ENCODE data around the gene GLS2. TPM values are rescaled to one million over a fixed set of nuclear protein-coding genes. Genes with fewer than 3 reads are reported as not detected.

GLS2 gene
- total and polyA plus RNA-seq, 9 of the 15 experiments (the other 6 are each of a cell fraction or from before 2014, with no cell fraction given) = 0.11 TPM; not detected in 8

- no peak for TF ChIP-seq ELK1 (CRISPR knock-in tag; IDR thresholded peaks at IDR 0.05)
- TF ChIP-seq NCOA1 (IDR thresholded peaks at IDR 0.05; ENCODE audit: low read depth) = no peak
- TF ChIP-seq ZNF280A (IDR thresholded peaks at IDR 0.05; ENCODE audit: low read depth, partially characterized antibody) = no peak
- no peak for TF ChIP-seq CBFB (CRISPR knock-in tag; IDR thresholded peaks at IDR 0.05)
- no peak for TF ChIP-seq POLR3A (IDR thresholded peaks at IDR 0.05; ENCODE audit: borderline replicate concordance, extremely low read depth, insufficient read depth, insufficient read length)
- TF ChIP-seq ZBTB2 (IDR thresholded peaks at IDR 0.05) = peak; percentile 35; the same call in 1 of the 2 replicates
- TF ChIP-seq RNF2 (IDR thresholded peaks at IDR 0.05) = 0 out of 2 replicates have a peak, but pooled peaks have one; percentile 50
- TF ChIP-seq ETV6 (IDR thresholded peaks at IDR 0.05; ENCODE audit: borderline replicate concordance in 1 of 2, low read depth in 2 of 2, low read length in 1 of 2) = no peak
- TF ChIP-seq ETV6 (CRISPR knock-in tag; IDR thresholded peaks at IDR 0.05; ENCODE audit: borderline replicate concordance) = no peak
- no peak for TF ChIP-seq TCFL5 (CRISPR knock-in tag; conservative IDR thresholded peaks at IDR 0.05)
- TF ChIP-seq MCM7 (IDR thresholded peaks at IDR 0.05) = no peak
- TF ChIP-seq SREBF1 (IDR thresholded peaks at IDR 0.05; ENCODE audit: borderline replicate concordance, low read depth, low read length) = no peak
- peak; percentile 97 for TF ChIP-seq MXI1 (IDR thresholded peaks at IDR 0.05; ENCODE audit: low read depth, low read length)
- no peak for TF ChIP-seq FOS (IDR thresholded peaks at IDR 0.05; ENCODE audit: extremely low read depth, insufficient read length)
- peak; percentile 23; the same call in 1 of the 2 replicates for TF ChIP-seq ZNF644 (tag; IDR thresholded peaks at IDR 0.05; ENCODE audit: low read depth)
- TF ChIP-seq ZNF507 (tag; conservative IDR thresholded peaks at IDR 0.05) = no peak
- TF ChIP-seq E2F6 (IDR thresholded peaks at IDR 0.05; ENCODE audit: borderline replicate concordance in 1 of 2, extremely low read depth in 1 of 2, insufficient read depth in 1 of 2, insufficient read length in 1 of 2, low read depth in 1 of 2, low read length in 1 of 2, poor library complexity in 1 of 2, severe bottlenecking in 1 of 2) = peak; percentile 96 to 99
- no peak for TF ChIP-seq ZNF224 (CRISPR knock-in tag; IDR thresholded peaks at IDR 0.05)
- no peak for TF ChIP-seq CBX8 (IDR thresholded peaks at IDR 0.05; ENCODE audit: borderline replicate concordance, extremely low read depth, low read depth, low read length, poor library complexity, severe bottlenecking)
- TF ChIP-seq ATF4 (CRISPR knock-in tag; IDR thresholded peaks at IDR 0.05) = no peak
- no peak for TF ChIP-seq SAFB2 (IDR thresholded peaks at IDR 0.05; ENCODE audit: borderline replicate concordance, low read depth, low read length, severe bottlenecking)
Observed at GRCh38 chr12:56468216-56469006, 19.6 kb downstream of the GLS2 start, which contains the start of gene SPRYD4 (continued).

All from K562 (cell line).